Measurements from ENCODE around the gene TPRG1. TPM values are rescaled to one million over a fixed set of nuclear protein-coding genes. Genes with fewer than 3 reads are reported as not detected.

Gene TPRG1
- polyA plus RNA-seq, 1 donor (not counting 4 experiments of a cell fraction or from before 2014, with no cell fraction given): 1.5 TPM

DNA sequence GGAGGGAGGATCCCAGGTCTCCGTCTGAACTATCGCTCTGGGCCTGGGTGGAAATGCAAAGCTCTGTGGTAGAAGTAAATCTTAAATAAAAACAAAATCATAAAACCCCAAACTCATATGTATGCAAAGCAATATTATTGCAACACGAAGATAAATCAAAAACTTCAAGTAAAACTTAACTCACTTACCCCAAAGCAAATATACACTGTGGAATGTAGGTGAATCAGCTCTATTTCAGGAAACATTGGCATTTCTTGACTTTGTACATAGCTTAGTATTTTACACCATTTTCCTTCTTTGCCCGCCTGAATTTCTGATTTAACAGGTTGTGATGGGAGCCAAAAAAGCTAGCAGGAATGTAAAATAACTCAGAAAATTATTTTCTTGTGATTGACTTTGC is 126.2 kb downstream of the TPRG1 start:
- Histone ChIP-seq H3K27me3 (ENCODE audit: control insufficient read depth, extremely low read depth, insufficient read depth, low read length) (no peaks in the 10 kb centered on the region), H3K27ac (ENCODE audit: control insufficient read depth, insufficient read depth, low read length) (peak overlapping the region; percentile 44), H2AFZ (ENCODE audit: control insufficient read depth, low read length) (no peak overlapping the region), H3K9ac (ENCODE audit: control insufficient read depth, extremely low read depth, insufficient read depth, low read length) (no peak overlapping the region), H3K36me3 (ENCODE audit: control insufficient read depth in 2 of 2, extremely low read depth in 1 of 2, insufficient read depth in 2 of 2, low read length in 2 of 2) (no peaks in the 10 kb centered on the region), H3K4me2 (ENCODE audit: control insufficient read depth, extremely low read depth, insufficient read depth, low read depth, low read length) (no peak overlapping the region), H3K9me1 (ENCODE audit: control insufficient read depth, extremely low read depth, insufficient read depth, low read length) (no peaks in the 10 kb centered on the region), H3K4me1 (ENCODE audit: control insufficient read depth, extremely low read depth, insufficient read depth, low read length) (peaks cover 54% of the 10 kb centered on the region), H3K4me3 (ENCODE audit: control insufficient read depth in 2 of 3, extremely low read depth in 1 of 3, insufficient read depth in 2 of 3, low read depth in 1 of 3, low read length in 3 of 3) (no peak overlapping the region), H3K9me3 (ENCODE audit: control insufficient read depth, low read depth, low read length) (no peaks in the 10 kb centered on the region), H4K20me1 (ENCODE audit: control insufficient read depth, extremely low read depth, insufficient read depth, low read length) (no peaks in the 10 kb centered on the region), H3K79me2 (ENCODE audit: control insufficient read depth, insufficient read depth, low read length) (no peaks in the 10 kb centered on the region)
- no peak for FAIRE-seq
- DNase-seq (ENCODE audit: low read depth, low spot score): no peak
- TF ChIP-seq, protein P1, sequence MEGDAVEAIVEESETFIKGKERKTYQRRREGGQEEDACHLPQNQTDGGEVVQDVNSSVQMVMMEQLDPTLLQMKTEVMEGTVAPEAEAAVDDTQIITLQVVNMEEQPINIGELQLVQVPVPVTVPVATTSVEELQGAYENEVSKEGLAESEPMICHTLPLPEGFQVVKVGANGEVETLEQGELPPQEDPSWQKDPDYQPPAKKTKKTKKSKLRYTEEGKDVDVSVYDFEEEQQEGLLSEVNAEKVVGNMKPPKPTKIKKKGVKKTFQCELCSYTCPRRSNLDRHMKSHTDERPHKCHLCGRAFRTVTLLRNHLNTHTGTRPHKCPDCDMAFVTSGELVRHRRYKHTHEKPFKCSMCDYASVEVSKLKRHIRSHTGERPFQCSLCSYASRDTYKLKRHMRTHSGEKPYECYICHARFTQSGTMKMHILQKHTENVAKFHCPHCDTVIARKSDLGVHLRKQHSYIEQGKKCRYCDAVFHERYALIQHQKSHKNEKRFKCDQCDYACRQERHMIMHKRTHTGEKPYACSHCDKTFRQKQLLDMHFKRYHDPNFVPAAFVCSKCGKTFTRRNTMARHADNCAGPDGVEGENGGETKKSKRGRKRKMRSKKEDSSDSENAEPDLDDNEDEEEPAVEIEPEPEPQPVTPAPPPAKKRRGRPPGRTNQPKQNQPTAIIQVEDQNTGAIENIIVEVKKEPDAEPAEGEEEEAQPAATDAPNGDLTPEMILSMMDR (optimal IDR thresholded peaks at IDR 0.05 in 1 of 3, IDR thresholded peaks at IDR 0.05 in 1 of 3, conservative IDR thresholded peaks at IDR 0.05 in 1 of 3; ENCODE audit: extremely low read depth in 1 of 3, insufficient read depth in 2 of 3, low read length in 3 of 3): no peak
- TF ChIP-seq EZH2 (IDR thresholded peaks at IDR 0.05; ENCODE audit: low read length): no peak
- dilution Hi-C loops (cut with MboI; ENCODE audit: extremely low pct_ligation_motif_present, low sequenced_read_pairs): no loop called here

DNA sequence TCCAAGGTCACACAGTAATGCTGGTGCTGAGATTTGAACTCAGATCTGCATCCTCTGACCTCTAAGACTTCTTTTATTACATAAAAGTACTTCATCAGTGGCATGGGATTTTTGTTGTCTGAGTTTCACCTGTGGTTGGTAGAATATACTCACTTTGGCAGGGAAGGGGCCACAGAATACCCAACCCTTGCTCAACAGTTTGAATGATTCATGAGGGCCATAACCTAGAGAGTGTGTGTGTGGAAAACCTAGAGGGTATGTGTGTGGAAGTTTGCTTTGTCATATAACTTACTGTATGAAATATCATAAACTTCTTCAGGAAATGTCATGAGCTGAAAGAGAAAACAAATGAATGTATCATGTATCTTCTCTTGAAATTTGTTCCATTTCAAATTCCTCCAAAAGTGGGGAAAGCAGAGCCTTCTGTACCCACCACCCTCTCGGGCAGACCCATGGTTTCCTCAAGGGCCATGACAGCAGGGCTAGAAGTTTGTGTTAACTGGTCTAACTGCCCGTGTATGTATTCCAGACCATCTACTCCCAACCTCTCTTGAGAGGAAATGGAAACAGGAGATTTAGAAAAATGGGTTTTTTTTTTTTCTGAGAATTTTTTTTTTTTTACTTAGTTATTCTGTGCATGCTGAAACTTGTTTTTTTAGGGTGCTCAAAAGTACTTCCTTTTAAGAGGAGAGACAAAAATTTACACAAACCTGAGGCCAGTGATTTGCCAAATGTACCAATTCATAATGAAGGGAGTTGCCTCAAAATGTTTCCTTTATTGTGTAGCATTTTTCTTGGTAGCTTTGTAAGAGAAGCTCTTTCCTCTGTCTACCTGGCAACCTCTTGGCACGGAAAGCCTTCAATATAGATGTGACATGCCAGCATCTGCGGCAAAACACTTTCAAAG is 127.0 kb downstream of the TPRG1 start:
- H3K27ac ChIP-seq (ENCODE audit: control insufficient read depth, insufficient read depth, low read length): peak overlapping the region; percentile 64
- no peak overlapping the region for H3K4me3 ChIP-seq (ENCODE audit: control insufficient read depth in 2 of 3, extremely low read depth in 1 of 3, insufficient read depth in 2 of 3, low read depth in 1 of 3, low read length in 3 of 3)
- no peak for TF ChIP-seq EZH2 (IDR thresholded peaks at IDR 0.05; ENCODE audit: low read length)
- TF ChIP-seq, protein P1 (optimal IDR thresholded peaks at IDR 0.05 in 1 of 3, IDR thresholded peaks at IDR 0.05 in 1 of 3, conservative IDR thresholded peaks at IDR 0.05 in 1 of 3; ENCODE audit: extremely low read depth in 1 of 3, insufficient read depth in 2 of 3, low read length in 3 of 3): no peak
- no peak for DNase-seq (ENCODE audit: low read depth, low spot score)
- peak; percentile 93 for FAIRE-seq
- peaks cover 52% of the 10 kb centered on the region for H3K4me1 ChIP-seq (ENCODE audit: control insufficient read depth, extremely low read depth, insufficient read depth, low read length)
- H2AFZ ChIP-seq (ENCODE audit: control insufficient read depth, low read length): no peak overlapping the region
- H4K20me1 ChIP-seq (ENCODE audit: control insufficient read depth, extremely low read depth, insufficient read depth, low read length): no peaks in the 10 kb centered on the region
- H3K79me2 ChIP-seq (ENCODE audit: control insufficient read depth, insufficient read depth, low read length): no peaks in the 10 kb centered on the region
- peak overlapping the region; percentile 37 for H3K4me2 ChIP-seq (ENCODE audit: control insufficient read depth, extremely low read depth, insufficient read depth, low read depth, low read length)
- H3K36me3 ChIP-seq (ENCODE audit: control insufficient read depth in 2 of 2, extremely low read depth in 1 of 2, insufficient read depth in 2 of 2, low read length in 2 of 2): no peaks in the 10 kb centered on the region
- H3K9ac ChIP-seq (ENCODE audit: control insufficient read depth, extremely low read depth, insufficient read depth, low read length): peak overlapping the region; percentile 13
- H3K27me3 ChIP-seq (ENCODE audit: control insufficient read depth, extremely low read depth, insufficient read depth, low read length): no peaks in the 10 kb centered on the region
- H3K9me1 ChIP-seq (ENCODE audit: control insufficient read depth, extremely low read depth, insufficient read depth, low read length): no peaks in the 10 kb centered on the region
- no peaks in the 10 kb centered on the region for H3K9me3 ChIP-seq (ENCODE audit: control insufficient read depth, low read depth, low read length)
- dilution Hi-C loops (cut with MboI; ENCODE audit: extremely low pct_ligation_motif_present, low sequenced_read_pairs): no loop called here
